GM21737 (cell line): Measurements from ENCODE around the gene APOL6.
"Not testable (repeated sequence)": the region's sequence is repeated elsewhere in the genome, so short reads cannot be mapped to it uniquely, and the experiment has no call there.

Source experiments
- ATAC-seq: cut with Tn5 transposase; IDR thresholded peaks from one replicate; pipeline ENCODE4 v1.9.1; 2021; ENCODE audit warnings: mild to moderate bottlenecking, moderate library complexity; ENCODE audit not compliant: unreplicated experiment

The APOL6 gene

DNA sequence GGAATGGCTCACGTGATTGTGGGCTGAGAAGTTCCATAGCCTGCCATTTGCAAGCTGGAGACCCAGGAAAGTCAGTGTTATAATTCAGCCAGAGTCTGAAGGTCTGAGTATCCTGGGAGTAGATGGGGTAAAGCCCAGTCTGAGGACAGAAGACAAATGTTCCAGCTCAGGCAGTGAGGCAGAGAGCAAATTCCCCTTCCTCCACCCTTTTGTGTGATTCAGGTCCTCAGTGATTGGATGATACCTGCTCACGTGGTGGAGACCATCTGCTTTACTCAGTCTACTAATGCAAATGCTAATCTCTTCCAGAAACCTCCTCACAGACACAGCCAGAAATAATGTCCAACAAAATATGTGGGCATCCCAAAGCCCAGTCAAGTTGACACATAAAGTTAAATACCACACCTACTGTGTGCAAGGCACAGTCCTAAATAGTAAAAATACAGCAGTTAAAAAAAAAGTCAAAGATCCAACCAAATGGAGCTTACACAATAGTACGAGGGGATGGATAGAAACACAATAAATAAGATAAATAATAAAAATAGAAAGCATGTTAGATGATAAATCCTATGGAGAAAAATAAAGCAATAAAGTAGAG lies 13.2 kb upstream of the APOL6 start:
- ATAC-seq: no peak

DNA sequence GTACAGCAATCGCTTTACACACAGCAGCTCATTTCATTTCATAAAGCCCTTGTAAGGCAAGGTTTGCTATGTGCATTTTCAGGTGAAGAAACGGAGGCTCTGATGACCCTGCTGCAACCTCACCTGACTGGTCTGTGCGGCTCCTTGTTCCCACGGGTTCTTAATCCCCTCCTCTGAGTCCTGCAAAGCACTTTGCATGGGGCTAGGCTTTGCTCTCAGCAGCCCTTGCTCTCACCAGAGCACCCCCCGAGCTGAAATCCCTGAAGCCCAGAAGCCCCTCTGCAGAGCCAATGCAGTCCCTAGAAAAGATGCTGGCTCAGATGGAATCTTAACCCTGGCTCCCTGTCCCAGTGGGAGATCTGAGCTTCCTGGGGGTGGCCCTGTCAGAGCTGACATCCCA lies 11.0 kb upstream of the APOL6 start:
- no peak for ATAC-seq

GRCh38 chr22:35638001-35638400 lies 10.2 kb upstream of the APOL6 start:
- no peak for ATAC-seq

DNA sequence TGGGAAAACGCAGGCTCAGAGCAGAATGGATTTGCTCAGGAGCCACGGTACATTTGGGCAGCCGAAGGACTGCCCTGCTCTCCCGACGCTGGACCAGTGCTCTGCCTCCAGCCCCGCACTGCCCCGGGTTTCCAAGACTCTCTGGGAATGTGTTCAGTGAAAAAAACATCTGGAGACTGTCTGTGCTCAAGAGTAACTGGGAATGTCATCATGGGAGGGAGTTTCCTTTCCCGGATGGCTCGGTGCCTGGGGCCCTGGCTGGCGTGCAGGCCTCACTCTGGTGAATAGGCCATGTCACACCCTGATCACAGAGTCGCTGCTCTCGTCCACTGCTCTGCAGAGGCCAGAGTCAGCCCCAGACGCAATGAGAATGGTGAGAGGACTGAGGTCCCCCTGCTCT lies 9.8 kb upstream of the APOL6 start:
- ATAC-seq: no peak

DNA sequence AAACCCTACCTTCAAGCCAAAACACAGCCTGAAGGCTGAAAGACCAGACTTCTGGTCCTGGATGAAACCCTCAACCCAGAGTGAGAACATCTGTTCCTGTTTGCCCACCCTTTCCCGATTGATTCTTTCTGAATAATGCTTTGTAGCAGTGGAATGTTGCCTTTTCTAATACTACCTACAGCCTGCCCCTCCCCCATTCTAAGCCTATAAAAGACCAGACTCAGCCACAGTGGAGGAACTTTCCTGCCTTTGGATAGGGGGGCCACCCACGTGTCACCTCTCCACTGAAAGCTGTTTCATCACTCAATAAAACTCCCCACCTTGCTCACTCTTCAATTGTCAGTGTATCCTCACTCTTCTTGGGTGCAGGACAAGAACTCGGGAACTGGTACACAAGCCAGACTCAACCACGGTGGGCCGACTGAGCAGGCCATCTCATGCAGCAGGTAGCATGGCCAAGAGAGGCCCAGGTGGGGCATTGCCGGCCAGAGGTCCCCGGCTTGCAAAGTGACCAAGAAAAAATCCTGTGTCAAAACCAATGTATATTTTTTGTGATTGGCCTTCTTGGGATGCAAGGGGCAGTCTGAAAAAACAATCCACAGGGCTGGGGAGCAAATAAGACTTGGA lies 6.6 kb upstream of the APOL6 start:
- no peak for ATAC-seq

GRCh38 chr22:35642305-35642741 lies 5.9 kb upstream of the APOL6 start:
- ATAC-seq: no peak

- no peak for ATAC-seq
These were observed 4.3 kb upstream of the APOL6 start for GRCh38 chr22:35643991-35644390.

DNA sequence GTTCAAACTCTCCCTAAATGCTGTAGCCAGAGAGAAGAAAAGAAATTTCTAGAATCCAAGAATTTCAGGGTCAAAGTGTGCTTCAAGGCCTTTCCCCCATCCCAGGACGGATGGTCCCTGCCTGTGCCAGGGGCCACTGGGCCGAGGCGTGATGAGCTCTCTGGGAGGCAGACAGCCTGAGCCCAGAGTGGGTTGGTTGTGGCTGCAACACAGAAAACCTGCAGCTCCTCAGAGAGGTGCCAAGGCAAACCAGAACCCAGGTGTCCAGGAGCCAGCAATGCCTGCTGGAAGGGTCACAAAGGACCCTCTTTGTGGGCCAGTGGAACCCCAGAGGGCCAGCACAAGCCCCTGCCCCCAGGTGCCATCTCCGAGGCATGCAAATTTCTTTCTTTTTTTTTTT lies 2.6 kb upstream of the APOL6 start:
- ATAC-seq: no peak

- ATAC-seq: no peak
These were observed 844 bp downstream of the APOL6 start for GRCh38 chr22:35649026-35649553.

GRCh38 chr22:35649636-35650250 lies 1.5 kb downstream of the APOL6 start:
- no peak for ATAC-seq

GRCh38 chr22:35651085-35651484 lies 2.8 kb downstream of the APOL6 start:
- ATAC-seq: no peak

DNA sequence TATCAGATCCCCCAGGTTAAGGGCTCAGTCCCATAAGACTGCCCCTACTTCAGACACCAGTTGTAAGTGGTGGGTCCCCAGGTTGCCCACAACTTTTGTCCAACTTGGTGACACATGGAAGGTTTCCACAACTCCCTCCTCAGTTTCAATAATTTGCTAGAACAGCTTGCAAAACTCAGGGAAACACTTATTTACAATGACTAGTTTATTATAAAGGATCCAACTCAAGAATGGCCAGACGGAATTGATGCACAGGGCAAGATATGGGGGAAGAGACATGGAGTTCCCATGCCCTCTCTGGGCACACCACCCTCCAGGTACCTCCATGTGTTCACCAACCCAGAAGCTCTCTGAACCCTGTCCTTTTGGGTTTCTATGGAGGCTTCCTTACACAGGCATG lies 5.6 kb downstream of the APOL6 start:
- ATAC-seq: no peak

- no peak for ATAC-seq
These were observed 8.1 kb downstream of the APOL6 start for GRCh38 chr22:35656284-35656752.

DNA sequence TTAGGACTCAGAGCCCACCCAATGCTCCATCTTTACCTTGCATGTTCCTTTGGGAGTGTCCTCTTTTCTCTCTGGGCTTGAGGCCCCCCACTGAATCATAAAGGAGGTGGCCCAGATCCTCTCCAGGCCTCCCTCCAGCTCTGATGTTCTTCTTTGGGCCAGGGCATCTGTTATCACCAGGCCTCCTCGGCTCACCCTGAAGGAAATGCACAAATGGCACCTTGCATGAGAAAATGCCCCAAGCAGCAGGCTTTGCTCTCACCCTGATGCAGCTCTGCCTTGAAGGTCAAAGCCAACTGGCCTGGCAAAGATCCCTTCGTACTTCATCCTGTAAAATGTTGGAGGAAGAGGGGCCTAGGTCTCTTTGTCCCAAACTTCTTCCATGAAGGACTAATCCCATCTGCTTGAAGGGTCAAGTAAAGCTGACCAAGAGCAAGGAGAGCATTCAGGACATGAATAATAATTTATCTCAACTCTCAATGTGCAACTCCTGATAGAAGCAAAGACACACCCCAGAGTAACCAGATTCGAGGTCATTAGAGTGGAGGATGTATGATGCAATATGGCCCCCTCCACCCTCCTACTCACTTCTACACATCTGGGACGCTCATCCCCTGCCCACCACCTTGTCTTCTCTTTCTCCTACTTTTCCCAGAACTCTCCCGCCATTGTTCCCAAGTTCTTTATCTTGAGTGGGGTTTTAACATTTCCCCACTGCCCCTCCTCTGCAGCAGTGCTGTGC lies 9.5 kb downstream of the APOL6 start:
- ATAC-seq: no peak

- no peak for ATAC-seq
These were observed 12.3 kb downstream of the APOL6 start for GRCh38 chr22:35660291-35661127.

DNA sequence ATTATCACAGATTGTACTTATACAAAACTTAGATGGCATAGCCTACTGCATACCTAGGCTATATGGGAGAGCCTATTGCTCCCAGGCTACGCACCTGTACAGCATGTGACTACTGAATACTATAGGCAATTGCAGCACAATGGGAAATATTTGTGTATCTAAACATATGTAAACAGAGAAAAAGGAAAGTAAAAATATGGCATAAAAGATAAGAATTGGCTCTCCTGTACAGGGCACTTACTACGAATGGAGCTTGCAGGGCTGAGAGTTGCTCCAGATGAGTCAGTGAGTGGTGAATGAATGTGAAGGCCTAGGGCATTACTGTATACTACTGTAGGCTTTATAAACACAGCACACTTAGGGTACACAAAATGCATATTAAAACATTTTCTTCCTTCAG lies 13.2 kb downstream of the APOL6 start:
- ATAC-seq: no peak

GRCh38 chr22:35662914-35663313 lies 14.7 kb downstream of the APOL6 start:
- ATAC-seq: no peak

DNA sequence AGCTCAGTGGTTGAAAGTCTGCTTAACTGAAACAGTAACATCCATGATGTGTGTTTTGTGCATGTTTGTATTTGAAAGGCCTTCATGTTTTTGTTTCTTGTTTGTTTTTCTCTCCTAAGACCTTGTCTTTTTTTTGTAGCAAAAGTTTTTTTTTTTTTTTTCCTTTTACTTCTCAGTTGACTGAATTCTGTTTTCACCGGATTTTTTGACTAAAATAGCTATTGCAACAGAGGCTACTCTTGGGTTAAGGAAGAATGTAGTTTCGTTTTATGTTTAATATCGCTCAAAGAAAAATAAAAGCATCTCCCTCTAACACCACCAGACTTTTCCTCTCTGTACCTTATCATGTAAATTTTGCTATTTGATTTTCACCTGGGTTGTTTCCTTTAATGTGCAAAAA lies 15.1 kb downstream of the APOL6 start:
- no peak for ATAC-seq

- ATAC-seq: no peak
These were observed 16.8 kb downstream of the APOL6 start for GRCh38 chr22:35664955-35665587.

DNA sequence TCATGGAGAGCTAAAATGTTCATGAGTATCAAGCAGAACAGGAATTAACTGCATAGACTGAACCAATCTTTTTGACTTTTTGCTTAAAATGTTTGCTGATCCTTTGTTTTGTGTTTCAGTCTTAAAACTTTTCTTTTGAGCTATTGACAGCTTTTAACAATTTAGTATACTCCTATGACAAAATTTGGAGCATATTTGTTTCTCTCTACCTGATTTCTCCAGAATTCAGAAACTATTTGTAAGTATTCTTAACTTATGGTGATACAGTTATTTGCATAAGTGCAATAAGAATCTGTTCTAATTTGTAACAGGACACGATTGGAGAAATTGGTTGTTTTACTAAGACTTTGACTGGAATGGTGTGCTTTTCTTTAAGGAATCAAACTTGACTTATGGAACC lies 18.5 kb downstream of the APOL6 start:
- not testable (repeated sequence) for ATAC-seq
